Astrocyte of the spinal cord (primary cell): ENCODE data around the gene TANGO2.

Experiments used
- DNase-seq: peaks from one replicate; pipeline ENCODE4 v3.0.0; 2011; ENCODE audit warnings: low read depth, low spot score
- H3K4me3 ChIP-seq: 2 replicates; pipeline ENCODE4 v1.5.1; 2011; ENCODE audit warnings: low read depth, mild to moderate bottlenecking, low read length, moderate library complexity
- CTCF ChIP-seq: IDR thresholded peaks from 2 replicates; pipeline ENCODE4 v1.5.1; 2012; ENCODE audit warnings: low read depth, mild to moderate bottlenecking, low read length, inconsistent platforms
- in situ Hi-C: cut with HindIII; loops from 2 replicates; pipeline ENCODE4 v1.10.0; 2017; ENCODE audit warnings: low sequenced_read_pairs

TANGO2 gene

GRCh38 chr22:20069331-20070042, 48.6 kb downstream of the TANGO2 start:
- no peak for DNase-seq
- in situ Hi-C loops, result no loop called here
- H3K4me3 ChIP-seq, result no peak overlapping the region
- TF ChIP-seq CTCF, result no peak

GRCh38 chr22:20071524-20071972, 50.6 kb downstream of the TANGO2 start:
- TF ChIP-seq CTCF, result no peak
- H3K4me3 ChIP-seq, result no peak overlapping the region
- in situ Hi-C loops, result no loop called here

GRCh38 chr22:20076627-20077172, 55.8 kb downstream of the TANGO2 start:
- no peak for DNase-seq
- H3K4me3 ChIP-seq, result no peak overlapping the region
- TF ChIP-seq CTCF, result no peak
- in situ Hi-C loops, result no loop called here

More at GRCh38 chr22:20071524-20071972, 50.6 kb downstream of the TANGO2 start:
- DNase-seq, result no peak

GRCh38 chr22:20079745-20080444, 59.0 kb downstream of the TANGO2 start, which contains the start of gene DGCR8:
Gene DGCR8, plus strand, starts transcription at chr22:20080241. Its CDS starts 5,723 bp downstream, at chr22:20085964.
- peak; percentile 96 for DNase-seq
- H3K4me3 ChIP-seq, result peak within 1 kb of the TSS; percentile 81
- no peak for TF ChIP-seq CTCF
- in situ Hi-C loops, result no loop called here

GRCh38 chr22:20080445-20080775, 59.5 kb downstream of the TANGO2 start:
- DNase-seq, result peak; percentile 51
- in situ Hi-C loops, result no loop called here
- peak overlapping the region; percentile 81 for H3K4me3 ChIP-seq
- no peak for TF ChIP-seq CTCF

GRCh38 chr22:20080776-20081654, 60.1 kb downstream of the TANGO2 start:
- in situ Hi-C loops, result no loop called here
- peak; percentile 63 for DNase-seq
- TF ChIP-seq CTCF, result no peak
- H3K4me3 ChIP-seq, result peak overlapping the region; percentile 81
